ENCODE results near the gene PRR15L. TPM values are rescaled to one million over a fixed set of nuclear protein-coding genes. Genes with fewer than 3 reads are reported as not detected.

PRR15L gene
- total and polyA plus RNA-seq, 2 experiments from 2014 or later, result 0.57 TPM; not detected in 1

DNA sequence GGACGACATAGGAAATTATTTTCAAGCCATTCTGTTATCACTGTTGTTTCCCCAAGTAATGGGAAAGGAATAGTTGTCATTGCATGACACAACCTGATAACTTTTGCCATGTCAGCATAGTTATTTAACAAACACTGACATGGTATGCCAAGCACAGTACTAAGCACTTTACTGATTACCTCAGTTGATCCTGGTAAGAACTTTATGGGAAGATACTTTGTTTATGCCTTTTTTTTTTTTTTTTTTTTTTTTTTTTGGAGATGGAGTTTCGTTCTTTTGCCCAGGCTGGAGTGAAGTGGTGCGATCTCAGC lies 32.0 kb downstream of the PRR15L start:
- Histone ChIP-seq H3K79me2 (replicated peaks; ENCODE audit: insufficient read depth) (no peaks in the 10 kb centered on the region), H3K9me2 (ENCODE audit: insufficient read depth) (no peaks in the 10 kb centered on the region), H3K36me3 (ENCODE audit: insufficient read depth) (no peaks in the 10 kb centered on the region; the same call in 1 of the 2 replicates), H3K27me3 (ENCODE audit: insufficient read depth) (no peaks in the 10 kb centered on the region), H3K4me3 (no peak overlapping the region), H2AFZ (no peak overlapping the region), H3K27ac (ENCODE audit: low read depth) (no peak overlapping the region), H3K4me1 (ENCODE audit: insufficient read depth) (no peaks in the 10 kb centered on the region), H4K20me1 (replicated peaks; ENCODE audit: insufficient read depth) (no peaks in the 10 kb centered on the region), H3F3A (replicated peaks; ENCODE audit: low read depth) (no peaks in the 10 kb centered on the region), H3K4me2 (no peak overlapping the region)
- peaks cover 6% of the 10 kb centered on the region for H3K27me3 Mint-ChIP-seq (ENCODE audit: insufficient read depth, low read depth, poor library complexity)
- H3K9me3 Mint-ChIP-seq, result no peaks in the 10 kb centered on the region
- TF ChIP-seq STAT1 (IDR thresholded peaks at IDR 0.05; ENCODE audit: unreplicated experiment) (no peak), CREB1 (CRISPR knock-in tag; IDR thresholded peaks at IDR 0.05; ENCODE audit: low read depth) (no peak), JUNB (IDR thresholded peaks at IDR 0.05; ENCODE audit: unreplicated experiment) (no peak), EZH2 (IDR thresholded peaks at IDR 0.05; ENCODE audit: low read depth, unreplicated experiment) (no peak), NANOG (IDR thresholded peaks at IDR 0.05; ENCODE audit: borderline replicate concordance) (no peak)
- TF ChIP-seq, protein P1, sequence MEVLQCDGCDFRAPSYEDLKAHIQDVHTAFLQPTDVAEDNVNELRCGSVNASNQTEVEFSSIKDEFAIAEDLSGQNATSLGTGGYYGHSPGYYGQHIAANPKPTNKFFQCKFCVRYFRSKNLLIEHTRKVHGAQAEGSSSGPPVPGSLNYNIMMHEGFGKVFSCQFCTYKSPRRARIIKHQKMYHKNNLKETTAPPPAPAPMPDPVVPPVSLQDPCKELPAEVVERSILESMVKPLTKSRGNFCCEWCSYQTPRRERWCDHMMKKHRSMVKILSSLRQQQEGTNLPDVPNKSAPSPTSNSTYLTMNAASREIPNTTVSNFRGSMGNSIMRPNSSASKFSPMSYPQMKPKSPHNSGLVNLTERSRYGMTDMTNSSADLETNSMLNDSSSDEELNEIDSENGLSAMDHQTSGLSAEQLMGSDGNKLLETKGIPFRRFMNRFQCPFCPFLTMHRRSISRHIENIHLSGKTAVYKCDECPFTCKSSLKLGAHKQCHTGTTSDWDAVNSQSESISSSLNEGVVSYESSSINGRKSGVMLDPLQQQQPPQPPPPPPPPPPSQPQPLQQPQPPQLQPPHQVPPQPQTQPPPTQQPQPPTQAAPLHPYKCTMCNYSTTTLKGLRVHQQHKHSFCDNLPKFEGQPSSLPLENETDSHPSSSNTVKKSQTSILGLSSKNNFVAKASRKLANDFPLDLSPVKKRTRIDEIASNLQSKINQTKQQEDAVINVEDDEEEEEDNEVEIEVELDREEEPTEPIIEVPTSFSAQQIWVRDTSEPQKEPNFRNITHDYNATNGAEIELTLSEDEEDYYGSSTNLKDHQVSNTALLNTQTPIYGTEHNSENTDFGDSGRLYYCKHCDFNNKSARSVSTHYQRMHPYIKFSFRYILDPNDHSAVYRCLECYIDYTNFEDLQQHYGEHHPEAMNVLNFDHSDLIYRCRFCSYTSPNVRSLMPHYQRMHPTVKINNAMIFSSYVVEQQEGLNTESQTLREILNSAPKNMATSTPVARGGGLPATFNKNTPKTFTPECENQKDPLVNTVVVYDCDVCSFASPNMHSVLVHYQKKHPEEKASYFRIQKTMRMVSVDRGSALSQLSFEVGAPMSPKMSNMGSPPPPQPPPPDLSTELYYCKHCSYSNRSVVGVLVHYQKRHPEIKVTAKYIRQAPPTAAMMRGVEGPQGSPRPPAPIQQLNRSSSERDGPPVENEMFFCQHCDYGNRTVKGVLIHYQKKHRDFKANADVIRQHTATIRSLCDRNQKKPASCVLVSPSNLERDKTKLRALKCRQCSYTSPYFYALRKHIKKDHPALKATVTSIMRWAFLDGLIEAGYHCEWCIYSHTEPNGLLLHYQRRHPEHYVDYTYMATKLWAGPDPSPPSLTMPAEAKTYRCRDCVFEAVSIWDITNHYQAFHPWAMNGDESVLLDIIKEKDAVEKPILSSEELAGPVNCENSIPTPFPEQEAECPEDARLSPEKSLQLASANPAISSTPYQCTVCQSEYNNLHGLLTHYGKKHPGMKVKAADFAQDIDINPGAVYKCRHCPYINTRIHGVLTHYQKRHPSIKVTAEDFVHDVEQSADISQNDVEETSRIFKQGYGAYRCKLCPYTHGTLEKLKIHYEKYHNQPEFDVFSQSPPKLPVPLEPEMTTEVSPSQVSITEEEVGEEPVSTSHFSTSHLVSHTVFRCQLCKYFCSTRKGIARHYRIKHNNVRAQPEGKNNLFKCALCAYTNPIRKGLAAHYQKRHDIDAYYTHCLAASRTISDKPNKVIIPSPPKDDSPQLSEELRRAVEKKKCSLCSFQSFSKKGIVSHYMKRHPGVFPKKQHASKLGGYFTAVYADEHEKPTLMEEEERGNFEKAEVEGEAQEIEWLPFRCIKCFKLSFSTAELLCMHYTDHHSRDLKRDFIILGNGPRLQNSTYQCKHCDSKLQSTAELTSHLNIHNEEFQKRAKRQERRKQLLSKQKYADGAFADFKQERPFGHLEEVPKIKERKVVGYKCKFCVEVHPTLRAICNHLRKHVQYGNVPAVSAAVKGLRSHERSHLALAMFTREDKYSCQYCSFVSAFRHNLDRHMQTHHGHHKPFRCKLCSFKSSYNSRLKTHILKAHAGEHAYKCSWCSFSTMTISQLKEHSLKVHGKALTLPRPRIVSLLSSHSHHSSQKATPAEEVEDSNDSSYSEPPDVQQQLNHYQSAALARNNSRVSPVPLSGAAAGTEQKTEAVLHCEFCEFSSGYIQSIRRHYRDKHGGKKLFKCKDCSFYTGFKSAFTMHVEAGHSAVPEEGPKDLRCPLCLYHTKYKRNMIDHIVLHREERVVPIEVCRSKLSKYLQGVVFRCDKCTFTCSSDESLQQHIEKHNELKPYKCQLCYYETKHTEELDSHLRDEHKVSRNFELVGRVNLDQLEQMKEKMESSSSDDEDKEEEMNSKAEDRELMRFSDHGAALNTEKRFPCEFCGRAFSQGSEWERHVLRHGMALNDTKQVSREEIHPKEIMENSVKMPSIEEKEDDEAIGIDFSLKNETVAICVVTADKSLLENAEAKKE (CRISPR knock-in tag; IDR thresholded peaks at IDR 0.05), result no peak
- TF ChIP-seq, protein P2, sequence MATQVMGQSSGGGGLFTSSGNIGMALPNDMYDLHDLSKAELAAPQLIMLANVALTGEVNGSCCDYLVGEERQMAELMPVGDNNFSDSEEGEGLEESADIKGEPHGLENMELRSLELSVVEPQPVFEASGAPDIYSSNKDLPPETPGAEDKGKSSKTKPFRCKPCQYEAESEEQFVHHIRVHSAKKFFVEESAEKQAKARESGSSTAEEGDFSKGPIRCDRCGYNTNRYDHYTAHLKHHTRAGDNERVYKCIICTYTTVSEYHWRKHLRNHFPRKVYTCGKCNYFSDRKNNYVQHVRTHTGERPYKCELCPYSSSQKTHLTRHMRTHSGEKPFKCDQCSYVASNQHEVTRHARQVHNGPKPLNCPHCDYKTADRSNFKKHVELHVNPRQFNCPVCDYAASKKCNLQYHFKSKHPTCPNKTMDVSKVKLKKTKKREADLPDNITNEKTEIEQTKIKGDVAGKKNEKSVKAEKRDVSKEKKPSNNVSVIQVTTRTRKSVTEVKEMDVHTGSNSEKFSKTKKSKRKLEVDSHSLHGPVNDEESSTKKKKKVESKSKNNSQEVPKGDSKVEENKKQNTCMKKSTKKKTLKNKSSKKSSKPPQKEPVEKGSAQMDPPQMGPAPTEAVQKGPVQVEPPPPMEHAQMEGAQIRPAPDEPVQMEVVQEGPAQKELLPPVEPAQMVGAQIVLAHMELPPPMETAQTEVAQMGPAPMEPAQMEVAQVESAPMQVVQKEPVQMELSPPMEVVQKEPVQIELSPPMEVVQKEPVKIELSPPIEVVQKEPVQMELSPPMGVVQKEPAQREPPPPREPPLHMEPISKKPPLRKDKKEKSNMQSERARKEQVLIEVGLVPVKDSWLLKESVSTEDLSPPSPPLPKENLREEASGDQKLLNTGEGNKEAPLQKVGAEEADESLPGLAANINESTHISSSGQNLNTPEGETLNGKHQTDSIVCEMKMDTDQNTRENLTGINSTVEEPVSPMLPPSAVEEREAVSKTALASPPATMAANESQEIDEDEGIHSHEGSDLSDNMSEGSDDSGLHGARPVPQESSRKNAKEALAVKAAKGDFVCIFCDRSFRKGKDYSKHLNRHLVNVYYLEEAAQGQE (IDR thresholded peaks at IDR 0.05; ENCODE audit: unreplicated experiment), result no peak
- no peak overlapping the region for H3K27ac Mint-ChIP-seq
- DNase-seq (ENCODE audit: low spot score) (no peak), ATAC-seq (no peak)
- no peaks in the 10 kb centered on the region for H3K4me1 Mint-ChIP-seq
- no peak overlapping the region for H3K4me3 Mint-ChIP-seq
- H3K36me3 Mint-ChIP-seq (ENCODE audit: low read depth), result peaks cover 20% of the 10 kb centered on the region
